Measurements from ENCODE around the gene MAML2.

DNA sequence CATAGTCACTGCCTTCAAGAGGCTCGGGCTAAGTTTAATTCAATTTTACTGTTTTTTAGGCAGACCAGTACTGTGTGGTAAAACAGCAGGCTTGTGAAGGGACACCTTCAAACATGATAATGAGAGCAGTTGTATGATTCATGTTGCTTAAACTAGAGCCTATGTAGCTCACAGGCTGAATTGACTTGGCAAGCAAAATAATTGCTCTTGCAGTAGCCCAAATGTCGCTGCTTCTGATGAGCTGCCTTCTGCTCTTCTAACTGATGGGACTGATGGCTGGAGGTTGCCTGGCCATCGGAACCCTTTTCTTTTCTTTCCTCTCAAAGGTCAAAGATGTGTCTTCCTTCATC is 137.6 kb downstream of the MAML2 start:
- TF ChIP-seq, protein P1, sequence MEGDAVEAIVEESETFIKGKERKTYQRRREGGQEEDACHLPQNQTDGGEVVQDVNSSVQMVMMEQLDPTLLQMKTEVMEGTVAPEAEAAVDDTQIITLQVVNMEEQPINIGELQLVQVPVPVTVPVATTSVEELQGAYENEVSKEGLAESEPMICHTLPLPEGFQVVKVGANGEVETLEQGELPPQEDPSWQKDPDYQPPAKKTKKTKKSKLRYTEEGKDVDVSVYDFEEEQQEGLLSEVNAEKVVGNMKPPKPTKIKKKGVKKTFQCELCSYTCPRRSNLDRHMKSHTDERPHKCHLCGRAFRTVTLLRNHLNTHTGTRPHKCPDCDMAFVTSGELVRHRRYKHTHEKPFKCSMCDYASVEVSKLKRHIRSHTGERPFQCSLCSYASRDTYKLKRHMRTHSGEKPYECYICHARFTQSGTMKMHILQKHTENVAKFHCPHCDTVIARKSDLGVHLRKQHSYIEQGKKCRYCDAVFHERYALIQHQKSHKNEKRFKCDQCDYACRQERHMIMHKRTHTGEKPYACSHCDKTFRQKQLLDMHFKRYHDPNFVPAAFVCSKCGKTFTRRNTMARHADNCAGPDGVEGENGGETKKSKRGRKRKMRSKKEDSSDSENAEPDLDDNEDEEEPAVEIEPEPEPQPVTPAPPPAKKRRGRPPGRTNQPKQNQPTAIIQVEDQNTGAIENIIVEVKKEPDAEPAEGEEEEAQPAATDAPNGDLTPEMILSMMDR (IDR thresholded peaks at IDR 0.05): no peak
- TF ChIP-seq POLR2A (IDR thresholded peaks at IDR 0.05) (no peak), POLR2AphosphoS5 (IDR thresholded peaks at IDR 0.05) (no peak)
